Activated T-cell treated with anti-CD3 and anti-CD28 coated beads, Interleukin-2, amount 50 U/mL, for 1 hour (primary cell): ENCODE results near the gene CYB561D2.

Experiments
- DNase-seq: peaks from one replicate; pipeline ENCODE4 v3.0.0-alpha.2; 2020

CYB561D2 gene

GRCh38 chr3:50323614-50324199, 27.0 kb upstream of the CYB561D2 start:
- no peak for DNase-seq

GRCh38 chr3:50324351-50325112, 26.1 kb upstream of the CYB561D2 start:
- peak; percentile 74 for DNase-seq

DNA sequence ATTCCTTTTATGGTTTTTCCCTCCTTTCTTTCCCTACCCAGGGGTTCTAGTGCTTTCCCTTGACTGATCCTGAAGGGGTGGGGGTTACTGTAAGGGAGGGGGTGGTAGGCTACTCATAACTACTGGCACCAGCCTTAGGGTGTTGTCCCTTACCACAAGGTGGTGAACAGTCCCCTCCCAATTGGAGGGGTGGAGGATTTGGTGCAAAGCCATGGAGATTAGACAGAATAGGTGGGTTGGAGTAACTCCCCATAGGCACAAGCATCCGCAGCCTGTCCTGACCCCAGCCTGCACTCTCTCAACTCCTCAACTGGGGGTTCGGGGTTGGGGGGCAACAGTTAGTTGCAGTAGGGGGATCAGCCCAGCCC, 25.6 kb upstream of the CYB561D2 start:
- no peak for DNase-seq

DNA sequence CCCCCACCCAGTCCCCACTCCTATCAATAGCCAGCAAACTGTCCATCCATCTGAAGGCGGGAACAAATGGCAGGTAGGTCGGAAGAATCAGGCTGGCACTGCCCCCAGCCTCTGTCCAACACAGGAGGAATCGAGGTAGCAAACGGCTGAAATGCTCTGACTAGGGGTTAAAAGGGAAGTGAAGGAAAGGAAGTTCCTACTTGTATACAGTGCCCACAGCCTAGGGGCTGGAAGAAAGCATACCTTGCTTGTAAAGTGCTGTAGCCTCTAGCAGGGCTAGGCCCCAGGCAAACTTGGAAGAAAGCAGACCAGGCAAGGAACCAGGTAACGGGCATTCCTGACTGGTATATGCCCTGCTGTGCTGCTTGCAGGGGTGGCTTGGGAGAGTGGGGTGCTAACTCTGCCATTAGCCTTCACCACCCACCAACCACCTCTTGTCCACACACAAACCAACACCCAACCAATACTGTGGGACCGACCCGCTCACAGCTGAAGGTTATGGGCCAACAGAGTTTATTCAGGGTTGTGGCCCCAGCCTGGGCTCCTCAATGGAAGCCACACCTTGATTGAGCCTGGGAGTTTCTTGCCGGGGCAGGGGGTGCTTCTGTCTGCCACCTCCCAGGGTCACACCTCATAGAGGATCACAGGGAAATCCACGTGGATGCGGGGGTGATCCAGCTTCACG, 25.0 kb upstream of the CYB561D2 start:
- no peak for DNase-seq

GRCh38 chr3:50326182-50326541, 24.5 kb upstream of the CYB561D2 start:
- no peak for DNase-seq

- DNase-seq: no peak
Observed at GRCh38 chr3:50327129-50327528, 23.5 kb upstream of the CYB561D2 start.

DNA sequence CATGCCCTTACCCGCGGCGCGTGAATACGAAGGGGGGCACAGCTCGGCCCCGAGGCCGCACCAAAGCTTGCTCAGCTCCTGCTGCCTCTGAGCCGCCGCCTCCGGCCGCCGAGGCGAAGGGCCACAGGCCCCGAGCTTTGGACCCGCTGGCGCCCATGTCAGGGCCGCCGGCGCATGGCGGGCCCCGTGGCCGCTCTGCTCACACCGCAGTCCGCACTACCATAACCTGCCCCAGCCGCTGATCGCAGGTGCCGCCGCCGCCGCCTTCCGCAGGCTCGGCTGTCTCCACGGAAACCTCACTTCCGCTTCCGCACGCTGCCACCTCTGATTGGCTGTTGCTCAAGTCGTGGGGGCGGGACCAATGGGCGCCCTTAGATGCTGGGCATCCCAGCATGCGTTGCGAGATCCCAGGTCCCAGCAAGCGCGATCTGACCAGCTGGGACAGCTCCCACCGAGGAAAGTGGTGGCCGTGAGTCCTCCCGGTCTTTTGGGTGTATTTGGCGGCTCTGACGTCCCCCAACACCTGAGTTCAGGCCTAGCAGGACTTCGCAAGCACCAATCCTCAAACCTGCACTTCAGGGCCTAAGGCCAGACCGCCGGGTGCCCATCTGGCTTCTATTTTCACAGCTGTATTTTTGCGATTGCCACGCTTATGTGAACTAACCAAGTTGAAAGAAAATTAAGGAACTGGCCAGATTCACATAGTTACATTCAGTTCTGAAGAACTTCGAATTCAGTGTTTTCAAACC, 22.5 kb upstream of the CYB561D2 start, which contains the start of gene TUSC2:
Gene TUSC2 (minus strand): TSS at position 281 of the 749 bp plus-strand sequence. CDS start 124 bp downstream, at position 157.
- peak; percentile 92 for DNase-seq

- DNase-seq: no peak
Observed at GRCh38 chr3:50330330-50330729, 20.3 kb upstream of the CYB561D2 start.

DNA sequence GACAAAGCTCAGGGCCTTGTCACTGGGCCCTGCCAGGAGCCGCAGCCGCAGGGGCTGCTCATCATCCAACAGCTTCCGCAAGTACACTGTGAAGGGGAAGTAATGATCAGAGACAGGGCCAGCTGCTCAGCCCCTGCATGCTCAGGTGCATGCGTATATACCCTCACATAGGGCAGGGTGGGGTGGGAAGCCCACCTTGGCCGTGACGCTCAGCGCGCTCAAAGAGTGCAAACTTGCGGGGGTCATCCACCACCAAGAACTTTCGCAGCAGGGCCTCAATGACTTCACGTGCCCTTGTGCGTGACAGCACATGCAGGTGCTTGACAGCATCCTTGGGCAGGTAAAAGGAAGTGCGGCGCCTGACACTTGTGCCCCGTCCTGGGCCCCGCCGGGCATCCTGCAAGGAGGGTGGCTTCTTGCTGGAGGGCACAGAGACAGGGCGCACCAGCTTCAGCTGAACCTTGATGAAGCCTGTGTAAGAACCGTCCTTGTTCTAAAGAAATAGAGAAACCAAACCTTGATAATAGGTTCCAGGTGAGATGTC, 19.2 kb upstream of the CYB561D2 start:
- DNase-seq: no peak

DNA sequence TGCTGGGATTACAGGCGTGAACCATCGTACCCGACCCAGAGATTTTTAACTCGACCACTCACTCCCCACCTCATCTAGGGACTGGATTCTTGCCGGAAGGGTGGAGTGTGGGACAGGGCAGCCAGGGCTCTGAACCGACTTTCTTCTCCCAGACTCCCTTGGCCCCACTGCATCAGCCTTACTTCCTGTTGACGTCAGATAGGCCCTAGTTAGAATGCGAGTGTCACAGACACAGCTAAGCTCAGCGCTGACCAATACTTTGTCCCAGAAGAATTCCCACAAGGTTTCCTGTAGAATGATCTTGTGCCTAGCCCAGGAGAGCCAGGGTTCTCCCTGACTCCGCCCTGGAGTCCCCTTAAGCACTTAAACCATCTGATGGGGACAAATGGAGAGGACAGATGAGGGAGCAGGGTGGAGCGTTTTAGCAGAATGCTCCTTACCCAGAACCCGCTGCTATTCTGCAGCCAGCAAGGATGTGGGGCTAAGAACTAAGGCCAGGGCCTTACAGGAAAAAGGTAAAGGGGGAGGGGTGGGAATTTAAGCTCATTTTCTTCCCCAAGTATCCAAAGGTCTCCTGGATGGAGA, 16.8 kb upstream of the CYB561D2 start:
- no peak for DNase-seq

DNA sequence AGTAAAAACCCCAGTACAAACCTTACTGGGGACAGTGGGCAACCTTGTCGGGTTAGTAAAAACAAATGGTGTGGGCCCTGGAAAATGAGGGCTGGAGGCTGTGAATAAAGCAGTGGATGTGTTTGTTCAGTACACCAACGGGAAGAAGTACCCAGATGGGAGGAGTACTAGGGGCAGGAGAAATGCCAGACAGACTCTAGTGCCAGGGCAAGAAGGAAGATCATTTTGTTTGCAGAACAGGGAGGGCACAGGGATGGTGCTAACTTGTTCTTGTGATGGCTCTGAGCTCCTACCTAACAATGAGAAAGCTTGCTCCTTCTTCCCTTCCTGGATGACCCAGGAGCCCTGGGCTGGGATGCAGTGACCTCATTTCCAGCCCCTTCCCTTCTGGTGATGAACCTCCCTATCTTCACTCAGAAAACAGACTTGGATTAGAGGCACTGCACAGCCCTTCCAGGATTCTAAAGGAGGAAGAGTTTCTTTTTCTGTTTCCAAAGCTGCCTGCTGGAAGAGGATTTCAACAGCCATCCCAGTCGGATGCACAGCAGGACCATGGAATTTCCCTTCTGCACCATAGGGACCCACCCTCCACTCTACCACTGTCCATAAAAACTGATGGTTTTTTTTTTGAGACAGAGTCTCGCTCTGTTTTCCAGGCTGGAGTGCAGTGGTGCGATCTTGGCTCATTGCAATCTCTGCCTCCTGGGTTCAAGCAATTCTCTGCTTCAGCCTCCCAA, 16.2 kb upstream of the CYB561D2 start:
- DNase-seq: no peak

GRCh38 chr3:50336452-50337174, 14.0 kb upstream of the CYB561D2 start:
- no peak for DNase-seq

DNA sequence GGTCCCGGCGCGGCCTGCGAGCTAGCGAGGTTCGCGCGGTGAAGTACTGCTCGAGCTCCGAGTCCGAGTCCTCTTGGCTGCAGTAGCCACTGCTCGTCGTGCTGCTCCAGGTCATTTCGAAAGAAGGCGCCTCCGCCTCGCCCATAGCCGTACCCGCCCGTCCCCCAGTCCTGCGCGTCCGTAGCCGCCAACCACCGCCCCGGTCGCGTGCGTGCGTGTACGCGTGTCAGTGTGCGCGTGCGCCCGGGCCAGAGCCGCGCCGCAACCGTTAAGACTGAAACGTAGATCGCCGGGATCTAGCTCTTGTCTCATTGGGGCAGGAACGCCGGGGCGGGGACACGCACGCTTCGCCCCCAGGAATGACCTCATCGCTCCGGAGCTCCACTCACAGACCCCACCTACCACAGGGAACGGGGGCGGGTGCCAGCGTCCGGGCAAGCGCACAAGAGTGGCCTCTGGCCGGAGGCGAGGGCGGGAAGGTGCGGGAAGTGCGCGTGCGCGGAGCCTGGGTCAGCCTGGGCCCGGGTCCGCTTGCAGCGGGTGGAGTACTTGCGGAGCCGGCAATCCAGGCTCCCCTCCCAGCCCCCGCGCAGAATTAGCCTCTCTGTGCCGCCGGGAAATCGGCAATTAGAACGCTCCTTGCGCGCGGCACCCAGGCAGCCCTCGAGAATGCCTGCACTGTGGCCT, 13.3 kb upstream of the CYB561D2 start:
- DNase-seq: peak; percentile 90

GRCh38 chr3:50338965-50339364, 11.7 kb upstream of the CYB561D2 start:
- no peak for DNase-seq

GRCh38 chr3:50339485-50340146, 11.0 kb upstream of the CYB561D2 start:
- no peak for DNase-seq

DNA sequence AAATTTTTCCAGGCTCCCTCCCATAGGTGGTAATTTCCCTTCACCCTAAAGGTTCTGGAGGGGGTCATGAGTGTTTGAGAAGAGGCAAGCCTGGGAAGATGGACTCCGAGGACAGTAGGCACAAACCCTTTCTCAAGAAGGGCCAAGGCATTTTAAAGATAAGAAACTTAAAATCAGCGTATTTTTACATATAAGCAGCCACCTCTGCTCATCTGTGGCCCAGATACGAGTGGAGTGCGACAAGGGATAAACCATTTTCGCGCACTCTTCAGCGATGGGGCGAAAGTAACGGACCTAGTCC, 10.6 kb upstream of the CYB561D2 start:
- DNase-seq: no peak

DNA sequence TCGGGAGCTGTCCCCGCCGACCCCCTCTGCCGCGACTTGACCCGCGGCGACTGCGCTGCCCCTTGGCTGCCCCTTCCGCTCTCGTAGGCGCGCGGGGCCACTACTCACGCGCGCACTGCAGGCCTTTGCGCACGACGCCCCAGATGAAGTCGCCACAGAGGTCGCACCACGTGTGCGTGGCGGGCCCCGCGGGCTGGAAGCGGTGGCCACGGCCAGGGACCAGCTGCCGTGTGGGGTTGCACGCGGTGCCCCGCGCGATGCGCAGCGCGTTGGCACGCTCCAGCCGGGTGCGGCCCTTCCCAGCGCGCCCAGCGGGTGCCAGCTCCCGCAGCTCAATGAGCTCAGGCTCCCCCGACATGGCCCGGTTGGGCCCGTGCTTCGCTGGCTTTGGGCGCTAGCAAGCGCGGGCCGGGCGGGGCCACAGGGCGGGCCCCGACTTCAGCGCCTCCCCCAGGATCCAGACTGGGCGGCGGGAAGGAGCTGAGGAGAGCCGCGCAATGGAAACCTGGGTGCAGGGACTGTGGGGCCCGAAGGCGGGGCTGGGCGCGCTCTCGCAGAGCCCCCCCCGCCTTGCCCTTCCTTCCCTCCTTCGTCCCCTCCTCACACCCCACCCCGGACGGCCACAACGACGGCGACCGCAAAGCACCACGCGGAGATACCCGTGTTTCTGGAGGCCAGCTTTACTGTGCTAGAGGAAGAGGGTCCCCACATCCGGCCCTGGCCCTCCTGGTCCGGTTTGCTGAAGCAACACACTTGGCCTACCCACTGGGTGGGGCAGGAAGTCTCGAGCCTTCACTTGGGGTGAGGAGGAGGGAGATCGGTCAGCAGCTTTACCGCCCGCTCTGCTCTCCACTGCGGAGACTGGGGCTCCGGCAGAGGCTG, 10.0 kb upstream of the CYB561D2 start, which contains the start of gene RASSF1:
Gene RASSF1 (minus strand): TSS at position 389 of the 882 bp plus-strand sequence. CDS start 31 bp downstream, at position 358.
- peak; percentile 75 for DNase-seq

DNA sequence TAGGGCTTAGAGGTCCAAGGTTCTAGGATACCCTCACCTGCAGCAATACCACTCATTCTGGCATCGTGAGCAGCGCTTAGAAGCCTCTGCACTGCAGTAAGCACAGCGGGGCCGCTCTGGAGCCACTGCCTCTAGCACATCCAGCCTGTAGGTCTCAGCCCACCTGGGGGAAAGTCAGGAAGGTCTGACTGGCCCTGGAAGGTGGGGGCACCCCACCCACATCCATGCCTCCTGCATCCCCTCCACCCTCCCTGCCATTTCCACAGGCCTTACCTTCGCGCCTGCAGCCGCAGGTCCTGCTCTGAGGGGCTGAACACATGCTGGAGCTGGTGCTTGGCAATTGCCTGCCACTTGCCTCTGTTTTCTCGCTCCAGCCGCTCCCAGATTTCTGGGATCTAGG, 9.1 kb upstream of the CYB561D2 start:
- DNase-seq: no peak
